MM.1S (cell line): Measurements from ENCODE around the gene DAPP1.

Experiments used
- CTCF ChIP-seq: fragments of 300-600 bp; sonication (generic); IDR thresholded peaks from 2 replicates; pipeline ENCODE4 v1.5.1; 2016; ENCODE audit warnings: antibody characterized with exemption, low read length, mixed read lengths
- EZH2 ChIP-seq: fragments of 300-600 bp; sonication (generic); optimal IDR thresholded peaks from 2 replicates; pipeline ENCODE3; 2017; ENCODE audit warnings: low read depth, mild to moderate bottlenecking, antibody characterized with exemption, low read length, mixed read lengths

- TF ChIP-seq EZH2 = no peak
- TF ChIP-seq CTCF = no peak
Observed at GRCh38 chr4:99834569-99834968, 17.9 kb downstream of the DAPP1 start.
